Measurements from ENCODE around the gene PI4KB. TPM values are rescaled to one million over a fixed set of nuclear protein-coding genes. Genes with fewer than 3 reads are reported as not detected.

The PI4KB gene
- polyA plus RNA-seq, 1 donor (not counting 4 experiments of a cell fraction or from before 2014, with no cell fraction given): 40.9 TPM

DNA sequence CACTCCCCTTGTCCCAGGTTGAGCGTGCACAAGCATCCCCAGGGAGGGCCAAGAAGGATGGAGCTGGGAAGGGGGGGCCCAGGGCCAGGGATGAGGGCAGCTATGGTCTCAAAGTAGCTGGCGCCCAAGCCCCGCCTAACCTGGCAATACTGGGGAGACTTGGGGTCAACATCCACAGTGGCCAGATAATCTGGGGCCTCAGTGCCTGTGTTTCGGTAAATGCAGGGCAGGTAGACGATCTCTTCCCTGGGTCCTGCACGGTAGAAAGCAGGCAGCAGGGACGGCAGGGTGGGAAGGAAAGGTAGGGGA, 42.0 kb upstream of the PI4KB start:
- Histone ChIP-seq H3K9ac (ENCODE audit: control insufficient read depth, extremely low read depth, insufficient read depth, low read length) (no peak overlapping the region), H3K79me2 (ENCODE audit: control insufficient read depth, insufficient read depth, low read length) (no peaks in the 10 kb centered on the region), H3K9me1 (ENCODE audit: control insufficient read depth, extremely low read depth, insufficient read depth, low read length) (no peaks in the 10 kb centered on the region), H2AFZ (ENCODE audit: control insufficient read depth, low read length) (no peak overlapping the region), H3K27ac (ENCODE audit: control insufficient read depth, insufficient read depth, low read length) (no peak overlapping the region), H3K4me2 (ENCODE audit: control insufficient read depth, extremely low read depth, insufficient read depth, low read depth, low read length) (no peak overlapping the region), H3K4me1 (ENCODE audit: control insufficient read depth, extremely low read depth, insufficient read depth, low read length) (peaks cover 4% of the 10 kb centered on the region), H3K9me3 (ENCODE audit: control insufficient read depth, low read depth, low read length) (no peaks in the 10 kb centered on the region), H3K4me3 (ENCODE audit: control insufficient read depth in 2 of 3, extremely low read depth in 1 of 3, insufficient read depth in 2 of 3, low read depth in 1 of 3, low read length in 3 of 3) (no peak overlapping the region), H3K27me3 (ENCODE audit: control insufficient read depth, extremely low read depth, insufficient read depth, low read length) (no peaks in the 10 kb centered on the region), H4K20me1 (ENCODE audit: control insufficient read depth, extremely low read depth, insufficient read depth, low read length) (no peaks in the 10 kb centered on the region), H3K36me3 (ENCODE audit: control insufficient read depth in 2 of 2, extremely low read depth in 1 of 2, insufficient read depth in 2 of 2, low read length in 2 of 2) (no peaks in the 10 kb centered on the region)
- dilution Hi-C loops (cut with MboI; ENCODE audit: extremely low pct_ligation_motif_present, low sequenced_read_pairs): no loop called here
- FAIRE-seq (no peak), DNase-seq (ENCODE audit: low read depth, low spot score) (no peak)
- TF ChIP-seq EZH2 (IDR thresholded peaks at IDR 0.05; ENCODE audit: low read length): no peak
- TF ChIP-seq, protein P1, sequence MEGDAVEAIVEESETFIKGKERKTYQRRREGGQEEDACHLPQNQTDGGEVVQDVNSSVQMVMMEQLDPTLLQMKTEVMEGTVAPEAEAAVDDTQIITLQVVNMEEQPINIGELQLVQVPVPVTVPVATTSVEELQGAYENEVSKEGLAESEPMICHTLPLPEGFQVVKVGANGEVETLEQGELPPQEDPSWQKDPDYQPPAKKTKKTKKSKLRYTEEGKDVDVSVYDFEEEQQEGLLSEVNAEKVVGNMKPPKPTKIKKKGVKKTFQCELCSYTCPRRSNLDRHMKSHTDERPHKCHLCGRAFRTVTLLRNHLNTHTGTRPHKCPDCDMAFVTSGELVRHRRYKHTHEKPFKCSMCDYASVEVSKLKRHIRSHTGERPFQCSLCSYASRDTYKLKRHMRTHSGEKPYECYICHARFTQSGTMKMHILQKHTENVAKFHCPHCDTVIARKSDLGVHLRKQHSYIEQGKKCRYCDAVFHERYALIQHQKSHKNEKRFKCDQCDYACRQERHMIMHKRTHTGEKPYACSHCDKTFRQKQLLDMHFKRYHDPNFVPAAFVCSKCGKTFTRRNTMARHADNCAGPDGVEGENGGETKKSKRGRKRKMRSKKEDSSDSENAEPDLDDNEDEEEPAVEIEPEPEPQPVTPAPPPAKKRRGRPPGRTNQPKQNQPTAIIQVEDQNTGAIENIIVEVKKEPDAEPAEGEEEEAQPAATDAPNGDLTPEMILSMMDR (optimal IDR thresholded peaks at IDR 0.05 in 1 of 3, IDR thresholded peaks at IDR 0.05 in 1 of 3, conservative IDR thresholded peaks at IDR 0.05 in 1 of 3; ENCODE audit: extremely low read depth in 1 of 3, insufficient read depth in 2 of 3, low read length in 3 of 3): no peak

DNA sequence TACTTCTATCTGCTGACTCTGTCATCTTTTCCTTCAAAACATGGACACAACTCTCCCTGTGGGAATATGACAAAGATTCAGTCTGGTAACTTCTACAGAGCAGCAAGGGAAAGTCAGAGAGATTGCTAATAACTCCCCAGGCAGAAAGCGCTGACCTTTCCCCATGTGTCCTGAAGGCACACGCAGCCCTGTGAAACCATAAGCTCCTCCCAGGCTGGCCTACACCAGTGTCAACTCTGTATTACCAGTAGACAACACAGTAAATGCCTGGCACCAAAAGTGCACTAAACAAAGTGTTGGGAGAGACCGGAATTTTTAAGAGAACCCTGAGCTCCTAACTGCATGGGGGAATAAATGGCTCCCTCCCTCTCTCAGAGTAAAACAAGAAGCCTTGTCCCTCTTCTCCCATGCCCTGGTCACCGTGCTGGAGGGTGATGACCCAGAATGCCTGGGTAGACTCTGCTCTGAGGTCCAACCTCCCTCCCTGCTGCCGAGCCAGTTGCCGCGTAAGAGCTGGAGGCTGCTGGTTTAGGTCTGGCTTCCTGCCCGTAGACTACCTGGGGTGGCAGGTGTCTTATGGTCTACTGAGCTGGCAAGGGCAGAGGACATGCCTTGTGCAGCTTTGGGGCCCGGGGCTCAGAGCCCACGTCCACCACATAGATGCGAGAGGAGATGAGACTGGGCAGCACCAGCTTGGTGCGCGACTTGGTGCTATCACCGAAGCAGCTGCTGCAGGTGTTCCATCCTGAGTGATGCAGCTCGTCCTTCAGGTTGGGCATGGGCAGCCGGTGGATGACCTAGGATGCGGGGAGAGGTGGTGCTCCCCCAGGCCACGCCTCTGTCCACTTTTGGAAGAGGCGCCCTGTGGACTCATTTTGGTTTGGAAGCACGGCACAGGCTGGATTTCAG, 41.4 kb upstream of the PI4KB start:
- Histone ChIP-seq H3K9me1 (ENCODE audit: control insufficient read depth, extremely low read depth, insufficient read depth, low read length) (no peaks in the 10 kb centered on the region), H3K27me3 (ENCODE audit: control insufficient read depth, extremely low read depth, insufficient read depth, low read length) (no peaks in the 10 kb centered on the region), H3K4me2 (ENCODE audit: control insufficient read depth, extremely low read depth, insufficient read depth, low read depth, low read length) (no peak overlapping the region), H3K36me3 (ENCODE audit: control insufficient read depth in 2 of 2, extremely low read depth in 1 of 2, insufficient read depth in 2 of 2, low read length in 2 of 2) (no peaks in the 10 kb centered on the region), H2AFZ (ENCODE audit: control insufficient read depth, low read length) (no peak overlapping the region), H3K4me1 (ENCODE audit: control insufficient read depth, extremely low read depth, insufficient read depth, low read length) (peaks cover 4% of the 10 kb centered on the region), H3K27ac (ENCODE audit: control insufficient read depth, insufficient read depth, low read length) (no peak overlapping the region), H3K9me3 (ENCODE audit: control insufficient read depth, low read depth, low read length) (no peaks in the 10 kb centered on the region), H3K4me3 (ENCODE audit: control insufficient read depth in 2 of 3, extremely low read depth in 1 of 3, insufficient read depth in 2 of 3, low read depth in 1 of 3, low read length in 3 of 3) (no peak overlapping the region), H3K9ac (ENCODE audit: control insufficient read depth, extremely low read depth, insufficient read depth, low read length) (no peak overlapping the region), H3K79me2 (ENCODE audit: control insufficient read depth, insufficient read depth, low read length) (no peaks in the 10 kb centered on the region), H4K20me1 (ENCODE audit: control insufficient read depth, extremely low read depth, insufficient read depth, low read length) (no peaks in the 10 kb centered on the region)
- FAIRE-seq (no peak), DNase-seq (ENCODE audit: low read depth, low spot score) (no peak)
- dilution Hi-C loops (cut with MboI; ENCODE audit: extremely low pct_ligation_motif_present, low sequenced_read_pairs): no loop called here
- no peak for TF ChIP-seq EZH2 (IDR thresholded peaks at IDR 0.05; ENCODE audit: low read length)
- TF ChIP-seq, protein P1 (optimal IDR thresholded peaks at IDR 0.05 in 1 of 3, IDR thresholded peaks at IDR 0.05 in 1 of 3, conservative IDR thresholded peaks at IDR 0.05 in 1 of 3; ENCODE audit: extremely low read depth in 1 of 3, insufficient read depth in 2 of 3, low read length in 3 of 3): no peak

Measured in keratinocyte (primary cell).